Stimulated activated CD4-positive, alpha-beta T cell treated with anti-CD3 and anti-CD28 coated beads, Interleukin-2, amount 100 ng/mL, for 24 hours (primary cell): ENCODE results near the gene HOXA10.
A peak's percentile ranks its signal among the peaks of the same experiment; 100 is the strongest.

Experiments
- DNase-seq, 2 donors: peaks; one replicate each; pipeline ENCODE4 v3.0.0-alpha.2; 2020

Gene HOXA10

GRCh38 chr7:27173956-27174873 lies at the start of gene HOXA10:
TSS of gene HOXA10 (minus strand) at chr7:27174320. CDS start at chr7:27174306, 14 bp downstream.
- no peak for DNase-seq

- DNase-seq = no peak
These were observed 47.2 kb upstream of the HOXA10 start for GRCh38 chr7:27221201-27221797.

- DNase-seq = no peak
These were observed 46.4 kb upstream of the HOXA10 start for GRCh38 chr7:27220440-27220955.

- DNase-seq = no peak
These were observed 45.7 kb upstream of the HOXA10 start for GRCh38 chr7:27219821-27220220.

- DNase-seq = no peak
These were observed 43.8 kb upstream of the HOXA10 start for GRCh38 chr7:27217951-27218350.

GRCh38 chr7:27215356-27215755 lies 41.2 kb upstream of the HOXA10 start:
- no peak for DNase-seq

GRCh38 chr7:27214239-27214950 lies 40.3 kb upstream of the HOXA10 start:
- DNase-seq = no peak

GRCh38 chr7:27213433-27214238 lies 39.5 kb upstream of the HOXA10 start:
- no peak for DNase-seq

GRCh38 chr7:27212497-27213432 lies 38.6 kb upstream of the HOXA10 start:
- DNase-seq = no peak

GRCh38 chr7:27211764-27212204 lies 37.7 kb upstream of the HOXA10 start:
- no peak for DNase-seq

GRCh38 chr7:27211084-27211446 lies 36.9 kb upstream of the HOXA10 start:
- DNase-seq = no peak

GRCh38 chr7:27210441-27211083 lies 36.4 kb upstream of the HOXA10 start:
- peak; percentile 54 to 67 for DNase-seq

- no peak for DNase-seq
These were observed 35.9 kb upstream of the HOXA10 start for GRCh38 chr7:27209933-27210440.

GRCh38 chr7:27208998-27209397 lies 34.9 kb upstream of the HOXA10 start:
- DNase-seq = no peak

- no peak for DNase-seq
These were observed 33.3 kb upstream of the HOXA10 start for GRCh38 chr7:27207348-27207985.

- DNase-seq = no peak
These were observed 31.5 kb upstream of the HOXA10 start for GRCh38 chr7:27205325-27206280.

GRCh38 chr7:27204851-27205322 lies 30.8 kb upstream of the HOXA10 start:
- no peak for DNase-seq

- no peak for DNase-seq
These were observed 30.0 kb upstream of the HOXA10 start for GRCh38 chr7:27203964-27204594.
